ENCODE data around the gene ACSL1. TPM values are rescaled to one million over a fixed set of nuclear protein-coding genes. Genes with fewer than 3 reads are reported as not detected.
A peak's percentile ranks its signal among the peaks of the same experiment; 100 is the strongest.
"Not testable (repeated sequence)": the region's sequence is repeated elsewhere in the genome, so short reads cannot be mapped to it uniquely, and the experiment has no call there.

The ACSL1 gene
- polyA plus RNA-seq, 4 donors, result 9.9 to 85.0 (median 32.3) TPM

DNA sequence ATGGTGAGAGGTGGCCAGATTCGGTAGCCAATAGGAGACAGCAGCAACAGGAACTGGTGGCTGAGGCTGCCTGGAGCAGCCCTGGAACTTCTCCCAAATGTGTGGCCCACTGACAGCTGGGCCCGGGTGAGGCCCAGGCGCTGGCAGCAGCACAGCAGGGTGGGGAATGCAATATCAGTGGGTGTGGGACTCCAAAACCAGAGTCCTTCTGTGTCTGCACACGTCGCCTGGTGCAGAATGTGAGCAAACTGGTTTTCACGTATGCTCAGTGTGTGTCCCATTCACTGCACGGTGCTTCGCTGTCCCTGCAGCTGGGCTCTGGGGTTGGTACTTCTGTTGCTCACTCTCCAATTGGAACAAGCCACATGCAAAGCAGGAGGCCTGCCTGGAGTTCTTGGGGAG is 77.5 kb downstream of the ACSL1 start:
- no peak overlapping the region for H3K4me3 ChIP-seq (ENCODE audit: low read depth in 1 of 3, low read length in 3 of 3)
- H3K4me1 ChIP-seq (ENCODE audit: control insufficient read depth in 3 of 3, insufficient read depth in 2 of 3, low read depth in 1 of 3, low read length in 2 of 3), result peaks cover 0 to 10% (median 0%) of the 10 kb centered on the region in 3 donors
- H3K36me3 ChIP-seq (ENCODE audit: control insufficient read depth in 3 of 3, insufficient read depth in 2 of 3, low read depth in 1 of 3, low read length in 3 of 3), result no peaks in the 10 kb centered on the region
- peaks cover 0 to 3% of the 10 kb centered on the region in 2 donors for H3K9me3 ChIP-seq (ENCODE audit: control insufficient read depth in 2 of 2, insufficient read depth in 1 of 2, low read depth in 1 of 2, low read length in 1 of 2)
- no peaks in the 10 kb centered on the region for H3K27me3 ChIP-seq (ENCODE audit: control insufficient read depth in 3 of 3, insufficient read depth in 3 of 3, low read length in 3 of 3)
- no peak overlapping the region for H3K27ac ChIP-seq (ENCODE audit: low read depth in 1 of 3, low read length in 2 of 3)
- FAIRE-seq (no peak), DNase-seq (peak in 1 of 2 donors; percentile 65)
- 19 to 50% (median 36%) methylated on average over 8 of the region's 8 CpGs for WGBS, 3 donors

DNA sequence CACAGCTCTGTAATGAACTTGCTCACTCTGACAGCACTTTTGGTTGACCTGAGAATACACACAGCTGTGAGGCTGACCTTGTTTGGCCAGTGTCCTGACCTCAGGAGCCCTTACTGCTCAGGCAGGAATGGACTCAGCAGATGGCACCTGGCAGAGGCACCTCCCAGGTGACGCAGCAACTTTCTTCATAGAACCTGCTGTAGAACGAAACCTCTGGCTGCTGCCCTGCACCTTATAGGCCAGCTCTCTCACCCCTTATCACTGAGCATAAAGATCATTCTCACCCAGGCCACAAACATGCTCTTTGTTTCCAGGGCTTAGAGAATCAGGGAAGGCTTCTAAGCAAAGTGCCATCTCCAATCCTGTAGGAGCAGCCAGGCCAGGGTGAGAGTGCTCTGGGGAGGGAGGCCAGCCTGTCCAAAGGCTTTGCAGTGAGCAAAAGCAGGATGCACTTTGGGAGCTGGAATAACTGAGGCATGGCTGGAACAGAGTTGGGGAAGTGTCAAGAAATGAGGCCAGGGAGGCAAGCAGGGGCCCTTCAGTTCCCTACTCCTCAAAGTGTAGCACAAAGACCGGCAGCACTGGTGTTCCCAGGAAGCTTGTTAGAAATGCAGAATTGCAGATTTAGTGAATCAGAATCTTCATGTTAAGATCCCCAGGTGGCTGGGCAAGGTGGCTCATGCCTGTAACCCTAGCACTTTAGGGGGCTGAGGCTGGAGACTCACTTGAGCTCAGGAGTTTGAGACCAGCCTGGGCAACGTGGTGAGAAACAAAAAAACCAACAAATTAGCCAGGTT is 78.5 kb downstream of the ACSL1 start:
- FAIRE-seq, result no peak
- H3K4me3 ChIP-seq (ENCODE audit: low read depth in 1 of 3, low read length in 3 of 3), result no peak overlapping the region
- WGBS, 3 donors, result 33 to 70% (median 47%) methylated on average over 4 of the region's 4 CpGs

DNA sequence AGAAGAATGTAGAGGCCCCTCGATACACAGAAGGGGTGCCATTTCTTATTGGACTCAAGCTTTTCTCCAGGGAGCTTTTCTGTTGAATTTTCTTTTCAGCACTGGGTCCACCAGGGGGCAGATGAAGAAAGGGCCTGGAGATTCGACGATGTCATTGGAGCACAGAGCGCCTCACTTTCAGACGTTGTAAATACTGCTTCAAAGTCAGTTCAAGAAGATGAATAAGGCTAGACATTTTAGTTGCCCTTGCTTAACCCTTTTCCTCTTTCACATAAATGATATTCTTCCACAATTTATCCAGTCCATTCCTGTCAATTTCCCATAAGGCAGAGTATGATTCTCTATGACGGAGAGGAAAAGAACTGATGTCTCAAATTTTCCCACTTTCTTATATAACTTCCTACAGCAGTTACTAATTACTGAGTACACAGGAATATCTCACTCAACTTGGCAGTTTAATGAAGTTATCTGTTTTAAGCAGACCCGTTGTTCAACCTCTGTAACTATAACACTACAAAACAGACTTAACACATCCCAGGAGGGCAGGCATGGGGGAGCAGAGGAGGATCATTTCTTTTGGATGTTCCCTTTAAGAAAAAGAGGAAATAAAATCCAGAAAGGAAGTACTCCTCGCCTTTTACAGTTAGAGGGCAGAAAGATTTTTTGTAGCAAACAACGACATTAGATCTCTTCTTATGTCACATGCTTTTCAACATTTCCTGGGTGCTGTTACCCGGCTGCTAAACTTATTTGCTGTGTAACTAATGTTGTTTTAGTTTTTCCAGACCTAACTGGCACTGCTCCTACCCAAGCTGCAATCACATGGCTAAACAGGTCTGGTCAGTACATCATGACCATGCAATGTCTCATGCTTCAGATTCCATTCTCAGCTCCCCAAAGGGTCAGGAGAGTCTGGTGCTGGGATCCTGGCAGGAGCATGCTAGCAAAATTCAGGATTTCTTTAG is 79.7 kb downstream of the ACSL1 start:
- Histone ChIP-seq H3K27me3 (ENCODE audit: control insufficient read depth in 3 of 3, insufficient read depth in 3 of 3, low read length in 3 of 3) (no peaks in the 10 kb centered on the region), H3K4me3 (ENCODE audit: low read depth in 1 of 3, low read length in 3 of 3) (no peak overlapping the region), H3K4me1 (ENCODE audit: control insufficient read depth in 3 of 3, insufficient read depth in 2 of 3, low read depth in 1 of 3, low read length in 2 of 3) (peaks cover 0 to 10% (median 0%) of the 10 kb centered on the region in 3 donors), H3K9me3 (ENCODE audit: control insufficient read depth in 2 of 2, insufficient read depth in 1 of 2, low read depth in 1 of 2, low read length in 1 of 2) (peaks cover 0 to 6% of the 10 kb centered on the region in 2 donors), H3K27ac (ENCODE audit: low read depth in 1 of 3, low read length in 2 of 3) (peak overlapping the region in 1 of 3 donors; percentile 3), H3K36me3 (ENCODE audit: control insufficient read depth in 3 of 3, insufficient read depth in 2 of 3, low read depth in 1 of 3, low read length in 3 of 3) (no peaks in the 10 kb centered on the region)
- FAIRE-seq, result no peak
- WGBS, 3 donors, result 9 to 16% (median 12%) methylated on average over 10 of the region's 10 CpGs
- peak; percentile 77 to 81 for DNase-seq

More for the DNA sequence above, 78.5 kb downstream of the ACSL1 start:
- peak overlapping the region in 2 of 3 donors; percentile 36 to 62 for H3K27ac ChIP-seq (ENCODE audit: low read depth in 1 of 3, low read length in 2 of 3)
- DNase-seq, result peak; percentile 71 to 89
- H3K9me3 ChIP-seq (ENCODE audit: control insufficient read depth in 2 of 2, insufficient read depth in 1 of 2, low read depth in 1 of 2, low read length in 1 of 2), result peaks cover 0 to 3% of the 10 kb centered on the region in 2 donors
- H3K4me1 ChIP-seq (ENCODE audit: control insufficient read depth in 3 of 3, insufficient read depth in 2 of 3, low read depth in 1 of 3, low read length in 2 of 3), result peaks cover 0 to 10% (median 0%) of the 10 kb centered on the region in 3 donors
- H3K27me3 ChIP-seq (ENCODE audit: control insufficient read depth in 3 of 3, insufficient read depth in 3 of 3, low read length in 3 of 3), result no peaks in the 10 kb centered on the region
- no peaks in the 10 kb centered on the region for H3K36me3 ChIP-seq (ENCODE audit: control insufficient read depth in 3 of 3, insufficient read depth in 2 of 3, low read depth in 1 of 3, low read length in 3 of 3)

DNA sequence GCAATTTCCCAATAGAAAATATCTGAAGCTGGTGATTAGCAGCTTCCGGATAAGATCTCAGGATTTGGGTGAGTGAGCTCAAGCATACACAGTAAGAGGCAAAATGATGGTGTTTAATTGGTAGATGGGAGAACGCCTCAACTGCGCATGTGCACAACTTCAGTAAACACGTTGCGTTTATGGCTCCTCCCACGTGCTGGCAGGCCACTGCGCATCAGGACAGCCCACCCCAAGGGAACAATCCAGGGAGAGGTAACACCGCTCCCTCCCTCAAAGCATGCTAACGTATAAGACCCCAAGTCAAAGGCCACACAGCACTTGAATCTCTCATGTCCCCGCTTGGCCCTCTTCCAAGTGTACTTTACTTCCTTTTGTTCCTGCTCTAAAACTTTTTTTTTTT is 81.5 kb downstream of the ACSL1 start:
- Histone ChIP-seq H3K27me3 (ENCODE audit: control insufficient read depth in 3 of 3, insufficient read depth in 3 of 3, low read length in 3 of 3) (no peaks in the 10 kb centered on the region), H3K27ac (ENCODE audit: low read depth in 1 of 3, low read length in 2 of 3) (no peak overlapping the region), H3K4me3 (ENCODE audit: low read depth in 1 of 3, low read length in 3 of 3) (no peak overlapping the region), H3K4me1 (ENCODE audit: control insufficient read depth in 3 of 3, insufficient read depth in 2 of 3, low read depth in 1 of 3, low read length in 2 of 3) (peaks cover 0 to 10% (median 0%) of the 10 kb centered on the region in 3 donors), H3K36me3 (ENCODE audit: control insufficient read depth in 3 of 3, insufficient read depth in 2 of 3, low read depth in 1 of 3, low read length in 3 of 3) (no peaks in the 10 kb centered on the region), H3K9me3 (ENCODE audit: control insufficient read depth in 2 of 2, insufficient read depth in 1 of 2, low read depth in 1 of 2, low read length in 1 of 2) (peaks cover 0 to 11% of the 10 kb centered on the region in 2 donors)
- WGBS, 3 donors, result 91 to 97% (median 92%) methylated on average over 10 of the region's 10 CpGs
- FAIRE-seq (no peak), DNase-seq (no peak)

DNA sequence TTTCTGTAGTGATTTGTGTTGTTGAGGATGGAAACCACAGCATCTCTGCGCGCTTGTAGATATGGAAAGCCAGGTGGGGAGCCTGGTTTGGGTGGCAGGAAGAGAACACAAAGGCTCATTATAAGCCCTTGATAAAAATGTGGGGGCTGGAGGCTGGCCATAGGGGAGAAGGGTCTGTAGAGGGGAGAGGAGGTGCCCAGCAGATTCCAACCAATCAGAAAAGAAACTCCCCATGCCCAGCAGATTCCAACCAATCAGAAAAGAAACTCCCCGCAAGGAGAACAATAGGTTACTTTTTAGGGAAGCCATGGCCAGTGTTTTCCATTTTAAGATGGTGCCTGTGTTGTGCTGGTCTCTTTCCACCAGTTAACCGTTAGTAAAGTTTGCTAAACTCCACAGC is 82.1 kb downstream of the ACSL1 start:
- FAIRE-seq, result no peak

DNA sequence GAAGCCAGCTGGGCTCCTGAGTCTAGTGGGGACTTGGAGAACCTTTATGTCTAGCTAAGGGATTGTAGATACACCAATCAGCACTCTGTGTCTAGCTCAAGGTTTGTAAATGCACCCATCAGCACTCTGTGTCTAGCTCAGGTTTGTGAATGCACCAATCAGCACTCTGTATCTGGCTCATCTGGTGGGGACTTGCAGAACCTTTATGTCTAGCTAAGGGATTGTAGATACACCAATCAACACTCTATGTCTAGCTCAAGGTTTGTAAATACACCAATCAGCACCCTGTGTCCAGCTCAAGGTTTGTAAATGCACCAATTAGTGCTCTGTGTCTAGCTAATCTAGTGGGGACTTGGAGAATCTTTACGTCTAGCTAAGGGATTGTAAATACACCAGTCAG is 84.1 kb downstream of the ACSL1 start:
- not testable (repeated sequence) for FAIRE-seq, DNase-seq
- 80 to 93% (median 82%) methylated on average over 1 of the region's 1 CpG for WGBS, 3 donors

More for the DNA sequence above, 82.1 kb downstream of the ACSL1 start:
- no peak for DNase-seq
- Histone ChIP-seq H3K4me1 (ENCODE audit: control insufficient read depth in 3 of 3, insufficient read depth in 2 of 3, low read depth in 1 of 3, low read length in 2 of 3) (peaks cover 0 to 10% (median 0%) of the 10 kb centered on the region in 3 donors), H3K27ac (ENCODE audit: low read depth in 1 of 3, low read length in 2 of 3) (no peak overlapping the region), H3K4me3 (ENCODE audit: low read depth in 1 of 3, low read length in 3 of 3) (no peak overlapping the region), H3K27me3 (ENCODE audit: control insufficient read depth in 3 of 3, insufficient read depth in 3 of 3, low read length in 3 of 3) (no peaks in the 10 kb centered on the region), H3K36me3 (ENCODE audit: control insufficient read depth in 3 of 3, insufficient read depth in 2 of 3, low read depth in 1 of 3, low read length in 3 of 3) (no peaks in the 10 kb centered on the region), H3K9me3 (ENCODE audit: control insufficient read depth in 2 of 2, insufficient read depth in 1 of 2, low read depth in 1 of 2, low read length in 1 of 2) (peaks cover 0 to 11% of the 10 kb centered on the region in 2 donors)
- WGBS, 3 donors, result 93 to 95% (median 93%) methylated on average over 4 of the region's 4 CpGs

DNA sequence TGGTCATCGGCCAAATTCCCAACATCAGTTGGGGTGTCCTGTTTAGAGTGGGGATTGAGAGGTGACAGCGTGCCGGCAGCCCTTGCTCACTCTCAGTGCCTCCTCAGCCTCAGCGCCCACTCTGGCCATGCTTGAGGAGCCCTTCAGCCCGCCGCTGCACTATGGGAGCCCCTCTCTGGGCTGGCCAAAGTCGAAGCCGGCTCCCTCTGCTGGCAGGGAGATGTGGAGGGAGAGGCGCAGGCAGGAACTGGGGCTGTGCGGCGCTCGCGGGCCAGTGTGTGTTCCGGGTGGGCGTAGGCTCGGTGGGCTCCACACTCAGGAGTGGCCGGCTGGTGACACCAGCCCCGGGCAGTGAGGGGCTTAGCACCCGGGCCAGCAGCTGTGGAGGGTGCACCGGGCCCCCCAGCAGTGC is 84.8 kb downstream of the ACSL1 start:
- no peaks in the 10 kb centered on the region for H3K4me1 ChIP-seq (ENCODE audit: control insufficient read depth in 3 of 3, insufficient read depth in 2 of 3, low read depth in 1 of 3, low read length in 2 of 3)
- H3K27ac ChIP-seq (ENCODE audit: low read depth in 1 of 3, low read length in 2 of 3), result no peak overlapping the region
- H3K27me3 ChIP-seq (ENCODE audit: control insufficient read depth in 3 of 3, insufficient read depth in 3 of 3, low read length in 3 of 3), result no peaks in the 10 kb centered on the region
- peaks cover 0 to 11% of the 10 kb centered on the region in 2 donors for H3K9me3 ChIP-seq (ENCODE audit: control insufficient read depth in 2 of 2, insufficient read depth in 1 of 2, low read depth in 1 of 2, low read length in 1 of 2)
- DNase-seq (no peak), FAIRE-seq (no peak)
- no peak overlapping the region for H3K4me3 ChIP-seq (ENCODE audit: low read depth in 1 of 3, low read length in 3 of 3)
- 94 to 98% (median 96%) methylated on average over 18 to 20 of the region's 20 CpGs for WGBS, 3 donors
- H3K36me3 ChIP-seq (ENCODE audit: control insufficient read depth in 3 of 3, insufficient read depth in 2 of 3, low read depth in 1 of 3, low read length in 3 of 3), result no peaks in the 10 kb centered on the region

More for the DNA sequence above, 84.1 kb downstream of the ACSL1 start:
- H3K27me3 ChIP-seq (ENCODE audit: control insufficient read depth in 3 of 3, insufficient read depth in 3 of 3, low read length in 3 of 3); H3K4me1 ChIP-seq (ENCODE audit: control insufficient read depth in 3 of 3, insufficient read depth in 2 of 3, low read depth in 1 of 3, low read length in 2 of 3); H3K4me3 ChIP-seq (ENCODE audit: low read depth in 1 of 3, low read length in 3 of 3); H3K27ac ChIP-seq (ENCODE audit: low read depth in 1 of 3, low read length in 2 of 3); H3K36me3 ChIP-seq (ENCODE audit: control insufficient read depth in 3 of 3, insufficient read depth in 2 of 3, low read depth in 1 of 3, low read length in 3 of 3): not testable (repeated sequence)
- peaks cover 0 to 11% of the 10 kb centered on the region in 2 donors for H3K9me3 ChIP-seq (ENCODE audit: control insufficient read depth in 2 of 2, insufficient read depth in 1 of 2, low read depth in 1 of 2, low read length in 1 of 2)

DNA sequence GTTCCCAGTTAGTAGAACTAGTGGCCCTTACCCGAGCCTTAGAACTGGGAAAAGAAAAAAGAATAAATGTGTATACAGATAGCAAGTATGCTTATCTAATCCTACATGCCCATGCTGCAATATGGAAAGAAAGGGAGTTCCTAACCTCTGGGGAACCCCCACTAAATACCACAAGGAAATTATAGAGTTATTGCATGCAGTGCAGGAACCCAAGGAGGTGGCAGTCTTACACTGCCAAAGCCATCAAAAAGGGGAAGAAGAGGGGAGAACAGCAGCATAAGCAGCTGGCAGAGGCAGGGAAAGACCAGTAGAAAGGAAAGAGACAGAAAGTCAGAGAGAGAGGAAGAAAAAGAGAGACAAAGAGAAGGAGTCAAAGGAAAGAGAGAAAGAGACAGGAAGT is 86.2 kb downstream of the ACSL1 start:
- not testable (repeated sequence) for H3K27ac ChIP-seq (ENCODE audit: low read depth in 1 of 3, low read length in 2 of 3); DNase-seq; FAIRE-seq; H3K4me3 ChIP-seq (ENCODE audit: low read depth in 1 of 3, low read length in 3 of 3); H3K27me3 ChIP-seq (ENCODE audit: control insufficient read depth in 3 of 3, insufficient read depth in 3 of 3, low read length in 3 of 3); H3K4me1 ChIP-seq (ENCODE audit: control insufficient read depth in 3 of 3, insufficient read depth in 2 of 3, low read depth in 1 of 3, low read length in 2 of 3); H3K36me3 ChIP-seq (ENCODE audit: control insufficient read depth in 3 of 3, insufficient read depth in 2 of 3, low read depth in 1 of 3, low read length in 3 of 3)
- H3K9me3 ChIP-seq (ENCODE audit: control insufficient read depth in 2 of 2, insufficient read depth in 1 of 2, low read depth in 1 of 2, low read length in 1 of 2), result peaks cover 0 to 11% of the 10 kb centered on the region in 2 donors
- WGBS, 3 donors, result 58 to 65% (median 60%) methylated on average over 1 of the region's 1 CpG

Data from small intestine (tissue), 7 donors.